ENCODE data around the gene UQCRQ.
A peak's percentile ranks its signal among the peaks of the same experiment; 100 is the strongest.

The UQCRQ gene

GRCh38 chr5:132866342-132867045, at the start of gene UQCRQ, which contains the start of gene GDF9:
Gene UQCRQ (plus strand): TSS chr5:132866642. CDS start chr5:132866882, 240 bp downstream.
Gene GDF9 (minus strand): TSS chr5:132866469. CDS start chr5:132864533, 1,936 bp downstream.
- DNase-seq (ENCODE audit: low read depth) = peak; percentile 91

DNA sequence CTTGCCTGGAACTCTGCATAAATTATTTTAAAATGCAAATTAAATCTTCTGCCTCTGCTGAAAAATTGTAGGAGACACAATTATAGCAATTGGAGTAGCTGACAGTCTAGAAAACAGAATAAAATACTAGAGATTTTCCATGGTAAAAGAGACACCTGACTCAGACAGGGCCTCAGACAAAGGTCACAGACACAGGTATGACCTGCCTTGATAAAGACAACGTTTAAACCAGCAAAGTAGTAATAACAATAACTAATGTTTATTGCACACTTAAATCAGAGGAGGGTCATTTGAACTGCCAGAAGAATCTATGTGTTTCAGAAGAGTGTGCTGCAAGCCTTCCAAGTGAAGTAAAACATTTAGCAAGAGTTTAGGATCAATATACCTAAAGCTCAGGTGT, 49.4 kb upstream of the UQCRQ start:
- no peak for DNase-seq (ENCODE audit: low read depth)

GRCh38 chr5:132819468-132819867, 47.0 kb upstream of the UQCRQ start:
- no peak for DNase-seq (ENCODE audit: low read depth)

DNA sequence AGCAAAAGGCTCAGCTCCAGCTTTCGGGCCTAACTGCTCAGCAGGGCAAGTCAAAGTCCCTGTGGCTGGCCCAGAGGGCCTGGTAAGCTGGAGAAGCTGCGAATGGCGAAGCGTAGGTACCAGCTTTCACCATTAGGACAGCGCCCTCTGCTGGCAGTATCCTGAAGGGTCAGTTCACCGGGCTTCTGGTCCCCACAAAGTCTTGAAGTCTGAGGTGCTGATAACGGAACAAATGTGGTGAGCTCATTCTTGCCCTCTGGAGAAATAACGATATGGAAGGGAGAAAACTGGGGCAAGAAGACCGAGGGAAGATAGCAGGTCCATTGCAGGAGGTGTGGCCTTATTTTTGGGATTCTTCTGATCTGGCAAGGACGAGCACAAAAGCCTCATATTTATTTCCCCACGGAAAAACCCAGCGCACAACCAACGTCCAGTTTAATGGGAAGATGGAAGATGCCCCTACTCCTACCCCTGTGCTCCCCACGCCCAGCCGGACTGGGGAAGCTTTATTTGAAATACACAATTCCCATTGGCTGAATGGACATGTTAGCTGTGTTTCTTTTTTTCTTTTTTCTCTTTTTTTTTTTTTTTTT, 46.2 kb upstream of the UQCRQ start:
- peak; percentile 60 for DNase-seq (ENCODE audit: low read depth)

DNA sequence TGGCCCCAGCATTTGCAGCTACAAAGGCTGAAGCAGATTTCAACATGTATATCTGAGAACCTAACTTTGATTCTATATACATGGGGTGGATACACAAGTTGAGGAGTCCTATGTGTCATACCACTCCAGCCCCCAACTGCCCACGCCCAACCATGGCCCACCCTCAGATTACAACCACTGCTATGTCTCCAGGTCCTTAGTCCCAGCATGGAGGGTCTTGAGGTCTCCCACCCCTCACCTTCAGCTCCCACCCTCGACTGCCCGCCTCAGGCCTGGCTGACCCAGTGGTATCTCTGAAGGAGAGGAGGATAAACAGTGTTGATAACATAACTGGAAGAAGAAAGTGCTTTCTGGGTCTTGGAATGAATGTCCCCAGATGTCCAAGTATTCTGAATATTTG, 45.1 kb upstream of the UQCRQ start:
- no peak for DNase-seq (ENCODE audit: low read depth)

DNA sequence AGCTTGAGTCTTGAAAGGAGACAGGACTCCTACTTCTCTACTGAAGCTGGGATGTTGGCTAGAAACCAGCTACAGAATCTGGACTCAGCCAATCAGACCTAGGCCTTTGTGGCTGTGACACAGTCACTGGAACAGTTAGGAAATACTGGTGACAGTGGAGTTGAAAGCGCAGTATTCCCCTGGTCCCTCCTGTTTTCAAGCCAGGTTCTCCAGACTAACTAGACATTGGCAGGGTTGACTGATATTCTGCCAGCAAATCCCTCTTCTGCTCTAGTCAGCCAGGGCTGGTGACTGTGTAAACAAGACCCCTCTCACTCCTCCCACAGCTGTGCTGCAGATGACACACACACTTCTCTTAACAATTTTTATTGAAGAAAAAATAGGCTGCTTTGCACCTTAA, 44.7 kb upstream of the UQCRQ start:
- no peak for DNase-seq (ENCODE audit: low read depth)

DNA sequence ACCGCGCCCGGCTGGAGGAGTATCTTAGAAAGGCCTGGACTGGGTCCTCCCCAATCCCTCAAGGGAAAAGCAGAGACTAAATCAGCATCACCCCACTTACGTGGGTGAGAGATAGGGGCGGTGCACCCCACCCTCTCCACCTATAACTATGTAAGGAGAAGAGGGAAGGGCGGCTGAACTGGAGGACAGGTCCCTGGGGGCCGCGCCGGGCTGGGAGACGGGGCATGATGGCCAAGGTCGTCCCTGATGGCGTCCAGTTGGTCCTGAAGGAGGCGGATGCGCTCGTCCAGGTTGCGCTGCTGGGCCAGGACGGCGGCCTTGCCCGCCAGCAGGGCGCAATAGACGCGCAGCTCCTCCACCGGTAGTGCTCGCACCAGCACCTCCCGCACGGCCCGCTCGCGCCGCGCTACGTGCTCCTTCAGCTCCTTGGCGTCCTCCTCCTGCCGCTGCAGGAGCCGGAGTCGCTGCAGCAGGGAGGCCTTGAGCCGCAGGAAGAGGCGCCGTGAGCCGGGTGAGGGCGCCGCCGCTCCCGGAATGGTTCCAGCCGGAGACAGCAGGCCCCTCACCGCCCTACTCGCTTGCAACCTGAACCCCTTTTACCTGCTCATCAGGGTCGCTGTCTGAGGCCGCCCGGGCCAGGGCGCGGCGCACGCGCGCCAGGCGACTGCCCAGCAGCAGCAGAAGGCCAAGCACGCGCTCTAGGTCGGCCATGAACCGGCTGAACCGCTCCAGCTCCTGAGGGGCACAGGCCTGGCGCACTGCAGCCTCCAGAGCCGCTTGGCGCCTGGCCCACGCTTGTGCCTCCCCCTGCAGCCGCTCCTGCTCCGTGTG, 43.6 kb upstream of the UQCRQ start:
- DNase-seq (ENCODE audit: low read depth) = no peak

DNA sequence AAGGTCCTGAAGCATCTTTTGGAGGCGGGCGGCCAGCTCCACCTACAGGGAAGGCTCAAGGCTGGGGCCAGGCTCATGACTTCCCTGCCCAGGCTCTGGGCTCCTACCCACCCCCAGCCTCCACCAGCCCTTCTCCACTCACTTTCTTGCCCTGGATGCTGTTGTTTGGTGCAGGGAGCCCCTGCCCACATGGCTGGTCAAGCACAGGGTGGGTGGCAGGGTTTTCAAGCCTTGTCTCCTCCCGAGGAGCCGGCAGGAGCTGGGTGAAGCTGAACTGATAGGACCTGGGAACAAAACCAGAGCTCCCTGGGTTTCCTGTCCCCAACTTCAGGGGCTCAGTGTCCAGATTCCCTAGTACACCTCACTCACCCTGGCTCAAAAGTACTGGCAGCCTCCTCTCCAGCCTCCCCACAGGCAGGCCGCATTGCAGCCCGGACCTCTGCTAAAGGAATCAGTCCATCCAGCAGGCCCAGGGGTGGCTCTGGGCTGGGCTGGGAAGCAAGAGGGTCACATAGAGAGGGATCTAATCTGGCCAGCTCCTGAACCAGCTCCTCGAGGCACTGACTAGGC, 42.9 kb upstream of the UQCRQ start:
- DNase-seq (ENCODE audit: low read depth) = no peak

- DNase-seq (ENCODE audit: low read depth) = no peak
Observed at GRCh38 chr5:132824426-132824825, 42.0 kb upstream of the UQCRQ start.

GRCh38 chr5:132825033-132825833, 41.2 kb upstream of the UQCRQ start:
- DNase-seq (ENCODE audit: low read depth) = no peak

DNA sequence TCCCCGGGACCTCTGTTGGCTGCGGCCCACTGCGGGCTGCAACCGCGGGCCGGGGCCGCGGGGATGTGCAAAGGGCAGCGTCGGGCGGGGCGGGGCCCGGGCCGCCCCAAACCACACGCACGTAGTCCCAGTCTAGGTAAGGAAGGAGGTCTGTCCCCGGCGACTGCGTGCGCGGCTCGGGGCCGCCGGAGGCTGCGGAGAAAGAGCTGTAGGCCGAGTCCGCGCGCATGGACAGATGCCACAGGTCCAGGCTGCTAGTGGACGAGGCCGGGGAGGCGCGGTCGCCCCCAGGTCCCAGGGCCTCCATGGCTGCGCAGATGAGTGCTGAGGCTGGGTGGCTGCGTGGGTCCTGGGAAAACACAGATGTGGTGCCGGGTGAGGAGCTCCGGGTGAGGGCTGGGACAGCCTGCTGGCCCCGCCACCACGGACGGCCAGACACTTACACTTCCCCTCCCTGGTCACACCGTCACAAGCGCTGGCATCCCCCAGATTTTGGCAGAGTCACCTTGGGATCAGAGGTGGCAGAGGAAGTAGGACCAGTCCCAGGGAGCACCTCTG, 40.5 kb upstream of the UQCRQ start:
- no peak for DNase-seq (ENCODE audit: low read depth)

- DNase-seq (ENCODE audit: low read depth) = no peak
Observed at GRCh38 chr5:132826424-132827082, 39.9 kb upstream of the UQCRQ start.

GRCh38 chr5:132827943-132828673, 38.3 kb upstream of the UQCRQ start:
- DNase-seq (ENCODE audit: low read depth) = no peak

- DNase-seq (ENCODE audit: low read depth) = no peak
Observed at GRCh38 chr5:132828846-132829494, 37.5 kb upstream of the UQCRQ start.

DNA sequence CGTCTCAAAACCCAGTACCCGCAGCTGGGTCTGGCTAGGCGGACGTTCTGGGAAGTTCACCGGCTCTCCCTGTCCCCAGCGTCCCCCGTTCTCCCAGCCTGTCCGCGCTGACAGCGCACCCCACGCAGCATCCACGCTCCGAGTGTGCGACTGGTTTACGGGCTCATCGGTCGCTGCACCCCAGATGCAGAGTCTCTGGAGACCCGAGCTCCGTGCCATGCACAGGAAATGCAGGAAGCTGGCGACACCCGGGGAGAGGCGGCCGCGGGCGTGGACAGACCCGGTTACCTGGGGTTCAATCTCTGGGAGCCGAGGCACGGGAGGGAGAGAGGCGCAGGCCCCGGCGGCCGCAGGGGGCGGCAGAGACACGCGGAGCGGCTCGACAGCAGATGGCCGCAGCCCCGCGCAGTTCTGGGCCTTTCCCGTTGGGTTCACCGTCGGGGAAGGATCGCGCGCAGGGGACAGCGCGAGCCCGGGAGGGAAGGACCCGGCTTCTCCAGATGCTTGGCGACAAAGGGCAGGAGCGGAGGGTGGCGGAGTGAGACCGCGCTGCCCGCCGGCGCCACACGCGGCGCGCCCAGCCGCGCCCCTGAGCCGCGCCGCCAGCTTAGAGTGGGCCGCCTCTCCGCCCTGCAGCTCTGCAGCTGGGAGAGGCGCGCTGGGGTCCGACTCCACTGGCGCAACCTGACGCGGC, 36.6 kb upstream of the UQCRQ start:
- DNase-seq (ENCODE audit: low read depth) = peak; percentile 30

DNA sequence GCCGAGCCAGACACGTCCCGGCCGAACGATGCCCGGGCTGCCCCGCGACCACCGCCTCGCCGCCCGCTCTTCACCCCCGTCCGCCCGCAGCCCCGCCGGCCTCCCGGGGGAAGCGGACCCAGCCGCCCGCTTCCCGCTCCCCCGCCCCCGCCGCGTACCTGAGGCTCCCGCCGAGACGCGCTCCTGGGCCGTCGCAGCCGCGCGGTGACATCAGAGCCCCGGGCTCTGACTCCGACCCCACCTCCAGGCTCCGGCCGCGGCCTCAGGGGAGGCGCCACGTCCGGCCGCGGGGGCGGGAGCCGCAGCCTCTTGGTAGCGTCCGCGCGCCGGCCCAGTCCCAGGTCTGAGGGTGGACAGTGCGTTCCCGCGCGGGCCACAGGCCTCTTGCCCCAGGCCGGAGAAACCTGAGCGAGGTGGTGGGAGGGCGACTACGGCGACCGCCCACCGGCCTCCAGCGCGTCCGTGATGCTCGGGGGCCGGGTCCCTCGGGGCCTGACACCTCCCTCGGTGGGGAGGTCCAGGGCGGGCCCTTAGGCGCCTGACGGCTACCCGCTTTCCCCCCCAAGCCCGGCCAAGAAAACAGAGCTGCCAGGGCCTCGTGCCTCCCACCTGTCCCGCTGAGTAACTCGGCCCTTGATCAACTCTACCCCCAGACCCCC, 35.9 kb upstream of the UQCRQ start, which contains the start of gene SHROOM1:
TSS of gene SHROOM1 (minus strand) at position 212 of the 659 bp plus-strand sequence. CDS start 4,507 bp downstream, outside the sequence.
- no peak for DNase-seq (ENCODE audit: low read depth)

GRCh38 chr5:132831095-132831860, 35.2 kb upstream of the UQCRQ start:
- no peak for DNase-seq (ENCODE audit: low read depth)

GRCh38 chr5:132832612-132833011, 33.8 kb upstream of the UQCRQ start:
- DNase-seq (ENCODE audit: low read depth) = no peak
